PC-9 (cell line): ENCODE results near the gene SPSB4.

Source experiments
- CTCF ChIP-seq: fragments of 200-600 bp; sonication (generic); conservative IDR thresholded peaks from 2 replicates; pipeline ENCODE4 v1.6.1; 2017; ENCODE audit warnings: mixed run types, antibody characterized with exemption, mild to moderate bottlenecking, moderate library complexity
- EZH2 ChIP-seq: fragments of 200-600 bp; sonication (generic); IDR thresholded peaks from 2 replicates; pipeline ENCODE4 v1.8.0; 2017; ENCODE audit warnings: antibody characterized with exemption, low read depth

GRCh38 chr3:141076797-141077571 lies 25.8 kb downstream of the SPSB4 start:
- TF ChIP-seq EZH2 (no peak), CTCF (no peak)
